Ascending aorta (tissue), 2 donors: ENCODE results near the gene ULK4. TPM values are rescaled to one million over a fixed set of nuclear protein-coding genes. Genes with fewer than 3 reads are reported as not detected.
A peak's percentile ranks its signal among the peaks of the same experiment; 100 is the strongest.

Experiments
- DNase-seq, 2 donors: peaks; one replicate each; pipeline ENCODE4 v3.0.0-alpha.2; 2019; ENCODE audit warnings: low spot score in 2 of 2
- H3K27ac ChIP-seq, 2 donors: fragments of 200-600 bp; sonication (generic); one replicate each; pipeline ENCODE4 v1.5.1; 2016 to 2017; ENCODE audit warnings: mild to moderate bottlenecking in 1 of 2
- H3K27me3 ChIP-seq: fragments of 200-600 bp; sonication (generic); one replicate; pipeline ENCODE4 v1.5.1; 2017
- H3K36me3 ChIP-seq, 2 donors: fragments of 200-600 bp; sonication (generic); one replicate each; pipeline ENCODE4 v1.5.1; 2016
- H3K4me1 ChIP-seq, 2 donors: fragments of 200-600 bp; sonication (generic); one replicate each; pipeline ENCODE4 v1.5.1; 2016 to 2017; ENCODE audit warnings: mild to moderate bottlenecking in 1 of 2
- H3K4me3 ChIP-seq, 2 donors: fragments of 200-600 bp; sonication (generic); one replicate each; pipeline ENCODE4 v1.5.1; 2016 to 2017; ENCODE audit warnings: mild to moderate bottlenecking in 1 of 2
- H3K9me3 ChIP-seq, 2 donors: fragments of 200-600 bp; sonication (generic); one replicate each; pipeline ENCODE4 v1.5.1; 2016
- intact Hi-C: fragments of 100-400 bp; cut with DNase I; formaldehyde crosslinking; loops from one replicate; pipeline ENCODE4 v1.15.1; 2023
- total RNA-seq: library from RNA; depleted of rRNA; stranded (reverse); fragments of >200 nt; gene quantifications from one replicate; pipeline ENCODE4 v1.1.0, GENCODE V29; 2016
- TF ChIP-seq, protein P1 (sequence below), 3 experiments: fragments of 200-600 bp in 2 of 3; fragments of 450-650 bp in 1 of 3; sonication (generic) in 2 of 3; IDR thresholded peaks; one replicate each; pipeline ENCODE4 v1.5.1; 2016 to 2019; ENCODE audit warnings: antibody characterized with exemption in 3 of 3, mild to moderate bottlenecking in 1 of 3, moderate library complexity in 1 of 3

Gene ULK4
- total RNA-seq = 4.2 TPM

DNA sequence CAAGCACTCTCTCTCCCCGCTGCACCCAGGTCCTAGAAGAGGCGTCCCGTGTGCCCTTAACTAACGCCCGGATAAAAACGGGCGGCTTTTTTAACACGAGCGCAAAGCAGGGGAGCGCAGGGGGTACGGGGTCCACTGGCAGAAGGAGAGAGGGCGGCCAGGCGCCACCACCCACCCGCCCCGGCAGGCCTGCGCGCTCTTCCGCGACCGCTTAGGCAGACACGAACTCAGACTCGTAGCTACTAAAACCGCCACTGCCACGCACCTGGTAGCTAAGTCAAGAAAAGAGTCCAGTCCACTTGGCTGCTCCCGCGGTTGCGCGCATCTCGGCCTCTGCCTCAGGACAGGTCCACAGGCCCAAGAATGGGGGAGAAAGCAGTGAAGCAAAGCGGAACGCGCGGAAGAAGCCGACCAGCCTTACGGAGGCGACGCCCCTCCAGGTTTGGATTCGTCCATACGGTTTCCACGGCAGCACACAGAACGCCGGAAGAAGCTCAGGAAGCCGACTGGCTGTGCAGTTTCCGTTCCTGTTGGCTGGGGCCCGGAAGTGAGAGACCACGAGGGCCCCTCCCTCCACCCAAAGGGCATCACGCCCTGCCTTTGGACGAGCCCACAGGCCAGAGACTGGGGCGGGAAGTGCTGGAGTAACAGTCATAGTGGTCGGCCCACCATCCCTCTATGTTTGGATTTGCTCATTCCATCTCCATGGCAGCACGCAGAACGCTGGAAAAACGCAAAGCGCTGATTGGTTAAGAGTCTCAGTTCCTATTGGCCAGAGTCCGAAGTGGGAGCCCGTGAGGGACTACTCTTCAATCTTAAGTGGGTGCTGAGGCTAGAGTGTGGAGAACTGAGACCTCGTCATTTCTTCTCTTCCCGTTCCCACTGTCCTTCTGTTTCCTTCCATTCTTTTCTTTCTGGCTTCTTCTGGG lies at the start of gene ULK4:
TSS of gene ULK4 (minus strand) at position 353 of the 929 bp plus-strand sequence. CDS start 7,344 bp downstream, outside the sequence.
- Histone ChIP-seq H3K4me3 (peak within 1 kb of the TSS; percentile 63 to 99), H3K36me3 (no peaks in the 10 kb centered on the region), H3K27ac (peak within 1 kb of the TSS; percentile 73 to 89), H3K27me3 (no peaks in the 10 kb centered on the region), H3K9me3 (no peaks in the 10 kb centered on the region), H3K4me1 (peaks cover 0 to 9% of the 10 kb centered on the region in 2 donors)
- DNase-seq = peak; percentile 94 to 99
- TF ChIP-seq, protein P1, sequence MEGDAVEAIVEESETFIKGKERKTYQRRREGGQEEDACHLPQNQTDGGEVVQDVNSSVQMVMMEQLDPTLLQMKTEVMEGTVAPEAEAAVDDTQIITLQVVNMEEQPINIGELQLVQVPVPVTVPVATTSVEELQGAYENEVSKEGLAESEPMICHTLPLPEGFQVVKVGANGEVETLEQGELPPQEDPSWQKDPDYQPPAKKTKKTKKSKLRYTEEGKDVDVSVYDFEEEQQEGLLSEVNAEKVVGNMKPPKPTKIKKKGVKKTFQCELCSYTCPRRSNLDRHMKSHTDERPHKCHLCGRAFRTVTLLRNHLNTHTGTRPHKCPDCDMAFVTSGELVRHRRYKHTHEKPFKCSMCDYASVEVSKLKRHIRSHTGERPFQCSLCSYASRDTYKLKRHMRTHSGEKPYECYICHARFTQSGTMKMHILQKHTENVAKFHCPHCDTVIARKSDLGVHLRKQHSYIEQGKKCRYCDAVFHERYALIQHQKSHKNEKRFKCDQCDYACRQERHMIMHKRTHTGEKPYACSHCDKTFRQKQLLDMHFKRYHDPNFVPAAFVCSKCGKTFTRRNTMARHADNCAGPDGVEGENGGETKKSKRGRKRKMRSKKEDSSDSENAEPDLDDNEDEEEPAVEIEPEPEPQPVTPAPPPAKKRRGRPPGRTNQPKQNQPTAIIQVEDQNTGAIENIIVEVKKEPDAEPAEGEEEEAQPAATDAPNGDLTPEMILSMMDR (IDR thresholded peaks at IDR 0.05) = no peak
- intact Hi-C loops = loop anchor here (1.0 to 10.0 kb wide), 8 partner anchors 35 to 1653 kb away; partner anchors contain the start of genes EIF1B and RPL14

DNA sequence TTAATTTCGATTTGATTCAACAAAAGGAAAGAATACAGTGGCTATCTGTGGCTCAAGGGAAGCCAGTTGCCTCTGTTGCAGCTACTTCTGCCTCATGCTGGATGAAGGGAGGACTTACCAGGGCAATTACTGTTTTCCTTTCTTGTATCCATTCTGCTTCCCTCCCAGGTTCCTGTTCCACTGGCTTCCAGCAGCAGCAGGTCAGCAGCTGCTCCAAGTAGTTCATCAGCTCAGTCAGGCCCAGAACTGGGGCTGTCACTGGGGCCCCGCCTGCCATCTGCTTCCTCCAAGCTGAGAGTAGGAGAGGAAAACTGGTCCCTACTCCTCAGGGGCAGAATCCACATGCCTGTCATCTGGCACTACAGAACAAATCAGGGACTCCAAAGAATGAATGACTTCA lies 48.6 kb upstream of the ULK4 start:
- DNase-seq = no peak
- intact Hi-C loops = loop anchor here (5.0 to 10.0 kb wide), 3 partner anchors 42 to 1558 kb away; no protein-coding TSS in a partner anchor

DNA sequence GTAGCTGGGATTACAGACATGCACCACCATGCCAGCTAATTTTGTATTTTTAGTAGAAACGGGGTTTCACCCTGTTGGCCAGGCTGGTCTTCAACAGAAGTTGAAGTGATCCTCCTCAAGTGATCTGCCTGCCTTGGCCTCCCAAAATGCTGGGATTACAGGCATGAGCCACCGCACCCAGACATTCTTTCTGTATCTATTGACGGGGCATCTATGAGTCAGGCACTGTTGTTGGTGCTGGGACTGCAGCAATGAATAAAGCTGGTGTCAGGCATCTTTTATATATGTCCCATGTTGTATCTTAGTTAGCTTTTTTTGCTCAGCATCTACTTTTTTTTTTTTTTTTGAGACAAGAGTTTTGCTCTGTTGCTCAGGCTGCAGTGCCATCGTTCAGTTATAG lies 47.6 kb upstream of the ULK4 start:
- H3K27me3 ChIP-seq = no peaks in the 10 kb centered on the region
- no peak for DNase-seq
- H3K9me3 ChIP-seq = no peaks in the 10 kb centered on the region
- peaks cover 0 to 4% of the 10 kb centered on the region in 2 donors for H3K4me1 ChIP-seq
- TF ChIP-seq, protein P1 (IDR thresholded peaks at IDR 0.05) = no peak
- intact Hi-C loops = no loop called here
- H3K36me3 ChIP-seq = no peaks in the 10 kb centered on the region
- H3K4me3 ChIP-seq = no peak overlapping the region
- no peak overlapping the region for H3K27ac ChIP-seq

More for the DNA sequence above, 48.6 kb upstream of the ULK4 start:
- no peak overlapping the region for H3K4me3 ChIP-seq
- TF ChIP-seq, protein P1 (IDR thresholded peaks at IDR 0.05) = no peak
- H3K9me3 ChIP-seq = no peaks in the 10 kb centered on the region
- H3K27me3 ChIP-seq = no peaks in the 10 kb centered on the region
- no peaks in the 10 kb centered on the region for H3K36me3 ChIP-seq
- peaks cover 0 to 11% of the 10 kb centered on the region in 2 donors for H3K4me1 ChIP-seq
- no peak overlapping the region for H3K27ac ChIP-seq

DNA sequence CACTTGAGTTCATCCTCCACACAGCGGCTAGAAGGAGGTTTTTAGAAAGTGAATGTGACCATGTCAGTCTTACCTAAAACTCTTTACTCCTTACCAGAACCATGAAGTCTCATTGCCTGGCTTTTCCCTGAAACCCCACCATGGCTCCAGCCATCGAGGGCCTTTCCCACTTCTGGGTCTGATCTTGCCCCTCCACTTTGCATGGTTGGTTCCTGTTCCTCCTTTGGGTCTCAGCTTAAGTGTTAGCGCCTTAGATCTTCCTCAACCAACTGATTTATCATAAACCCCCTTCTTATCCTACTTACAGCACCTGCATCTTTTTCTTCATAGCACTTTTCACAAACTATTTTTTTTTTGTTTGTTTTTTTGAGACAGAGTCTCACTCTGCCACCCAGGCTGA lies 45.9 kb upstream of the ULK4 start:
- H3K4me3 ChIP-seq = no peak overlapping the region
- H3K4me1 ChIP-seq = no peaks in the 10 kb centered on the region
- intact Hi-C loops = no loop called here
- DNase-seq = no peak
- no peaks in the 10 kb centered on the region for H3K36me3 ChIP-seq
- H3K9me3 ChIP-seq = no peaks in the 10 kb centered on the region
- no peak overlapping the region for H3K27ac ChIP-seq
- no peaks in the 10 kb centered on the region for H3K27me3 ChIP-seq
- TF ChIP-seq, protein P1 (IDR thresholded peaks at IDR 0.05) = no peak

DNA sequence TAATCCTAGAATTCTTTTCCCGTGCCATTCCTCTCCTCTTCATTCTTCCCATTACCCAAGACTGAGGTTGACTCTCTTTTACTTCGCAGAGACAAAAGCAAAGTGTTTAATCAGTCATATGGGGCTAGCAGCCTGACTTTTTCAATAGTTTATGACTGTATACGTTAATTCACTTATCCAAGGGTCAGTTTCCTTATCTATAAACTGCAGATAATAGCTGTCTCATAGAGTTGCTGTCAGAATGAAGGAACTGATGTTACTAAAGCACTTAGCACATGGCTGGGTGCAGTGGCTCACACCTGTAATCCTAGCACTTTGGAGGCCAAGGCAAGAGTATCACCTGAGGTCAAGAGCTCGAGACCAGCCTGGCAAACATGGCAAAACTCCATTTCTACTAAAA lies 43.5 kb upstream of the ULK4 start:
- Histone ChIP-seq H3K27me3 (no peaks in the 10 kb centered on the region), H3K27ac (no peak overlapping the region), H3K4me3 (no peak overlapping the region), H3K4me1 (no peaks in the 10 kb centered on the region), H3K36me3 (no peaks in the 10 kb centered on the region), H3K9me3 (no peaks in the 10 kb centered on the region)
- no peak for DNase-seq
- TF ChIP-seq, protein P1 (IDR thresholded peaks at IDR 0.05) = no peak
- intact Hi-C loops = no loop called here
